Measurements from ENCODE around the gene PIRT. TPM values are rescaled to one million over a fixed set of nuclear protein-coding genes. Genes with fewer than 3 reads are reported as not detected.

PIRT gene
- polyA plus RNA-seq, 3 donors, result not detected

GRCh38 chr17:10827898-10828552 lies 9.9 kb downstream of the PIRT start:
- Histone ChIP-seq H3K27ac (ENCODE audit: low read depth in 1 of 2, low read length in 2 of 2) (no peak overlapping the region), H4K20me1 (ENCODE audit: insufficient read depth, low read length) (no peaks in the 10 kb centered on the region), H2AFZ (ENCODE audit: insufficient read depth, low read depth, low read length, poor library complexity, severe bottlenecking) (no peak overlapping the region), H3K4me3 (replicated peaks in 1 of 3; ENCODE audit: low read depth in 2 of 3, low read length in 3 of 3) (no peak overlapping the region), H3K4me2 (replicated peaks; ENCODE audit: extremely low read depth, low read length, poor library complexity, severe bottlenecking) (no peak overlapping the region), H3K27me3 (ENCODE audit: control insufficient read depth in 2 of 2, insufficient read depth in 2 of 2, low read length in 2 of 2) (no peaks in the 10 kb centered on the region), H3K9me3 (replicated peaks in 1 of 2; ENCODE audit: control insufficient read depth in 1 of 2, insufficient read depth in 1 of 2, low read length in 2 of 2) (no peaks in the 10 kb centered on the region), H3K9ac (ENCODE audit: insufficient read depth, low read length, poor library complexity, severe bottlenecking) (no peak overlapping the region), H3K4me1 (ENCODE audit: control insufficient read depth in 1 of 2, insufficient read depth in 2 of 2, low read length in 2 of 2) (no peaks in the 10 kb centered on the region), H3K79me2 (ENCODE audit: insufficient read depth, low read length) (no peaks in the 10 kb centered on the region), H3K36me3 (replicated peaks in 1 of 2; ENCODE audit: control insufficient read depth in 1 of 2, insufficient read depth in 2 of 2, low read length in 2 of 2) (no peaks in the 10 kb centered on the region)
- no peak for DNase-seq
- intact Hi-C loops (cut with micrococcal nuclease), result no loop called here
- Mint-ChIP-seq H3K9me3 (peaks cover 0 to 5% (median 0%) of the 10 kb centered on the region in 7 donors), H3K27me3 (ENCODE audit: low read depth in 3 of 3) (peaks cover 1 to 5% (median 2%) of the 10 kb centered on the region in 3 donors), H3K4me1 (no peaks in the 10 kb centered on the region), H3K27ac (peak overlapping the region in 1 of 7 donors; percentile 43), H3K4me3 (no peak overlapping the region), H3K36me3 (no peaks in the 10 kb centered on the region)
- no peak for TF ChIP-seq CTCF (IDR thresholded peaks at IDR 0.05)
- 84% methylated on average over 3 of the region's 5 CpGs for WGBS (ENCODE audit: insufficient coverage)

GRCh38 chr17:10824874-10825273 lies 13.0 kb downstream of the PIRT start:
- no peak for TF ChIP-seq CTCF (IDR thresholded peaks at IDR 0.05)
- H3K4me1 Mint-ChIP-seq, result no peaks in the 10 kb centered on the region
- H3K27me3 Mint-ChIP-seq (ENCODE audit: low read depth in 3 of 3), result peaks cover 0 to 4% (median 1%) of the 10 kb centered on the region in 3 donors
- H3K9me3 Mint-ChIP-seq, result peaks cover 0 to 5% (median 0%) of the 10 kb centered on the region in 7 donors
- H3K4me3 Mint-ChIP-seq, result no peak overlapping the region
- Histone ChIP-seq H4K20me1 (ENCODE audit: insufficient read depth, low read length) (no peaks in the 10 kb centered on the region), H3K36me3 (replicated peaks in 1 of 2; ENCODE audit: control insufficient read depth in 1 of 2, insufficient read depth in 2 of 2, low read length in 2 of 2) (no peaks in the 10 kb centered on the region), H3K4me2 (replicated peaks; ENCODE audit: extremely low read depth, low read length, poor library complexity, severe bottlenecking) (no peak overlapping the region), H3K27ac (ENCODE audit: low read depth in 1 of 2, low read length in 2 of 2) (no peak overlapping the region), H3K27me3 (ENCODE audit: control insufficient read depth in 2 of 2, insufficient read depth in 2 of 2, low read length in 2 of 2) (no peaks in the 10 kb centered on the region), H3K79me2 (ENCODE audit: insufficient read depth, low read length) (no peaks in the 10 kb centered on the region), H3K9ac (ENCODE audit: insufficient read depth, low read length, poor library complexity, severe bottlenecking) (no peak overlapping the region), H3K9me3 (replicated peaks in 1 of 2; ENCODE audit: control insufficient read depth in 1 of 2, insufficient read depth in 1 of 2, low read length in 2 of 2) (no peaks in the 10 kb centered on the region), H2AFZ (ENCODE audit: insufficient read depth, low read depth, low read length, poor library complexity, severe bottlenecking) (no peak overlapping the region), H3K4me3 (replicated peaks in 1 of 3; ENCODE audit: low read depth in 2 of 3, low read length in 3 of 3) (no peak overlapping the region), H3K4me1 (ENCODE audit: control insufficient read depth in 1 of 2, insufficient read depth in 2 of 2, low read length in 2 of 2) (no peaks in the 10 kb centered on the region)
- WGBS (ENCODE audit: insufficient coverage), result 93% methylated on average over 6 of the region's 7 CpGs
- DNase-seq, result no peak
- peak overlapping the region in 1 of 7 donors; percentile 5 for H3K27ac Mint-ChIP-seq
- intact Hi-C loops (cut with micrococcal nuclease), result no loop called here
- H3K36me3 Mint-ChIP-seq, result no peaks in the 10 kb centered on the region

Data from CD14-positive monocyte (primary cell).